Myocyte (in vitro differentiated cells): Measurements from ENCODE around the gene ITIH2. TPM values are rescaled to one million over a fixed set of nuclear protein-coding genes. Genes with fewer than 3 reads are reported as not detected.

Experiments
- DNase-seq: peaks from one replicate; pipeline ENCODE4 v3.0.0-alpha.2; 2012; ENCODE audit warnings: low read depth
- total RNA-seq: library from RNA; depleted of rRNA; stranded (reverse); fragments of >200 nt; gene quantifications from 2 replicates; pipeline ENCODE4 v1.2.3, GENCODE V29; 2014

The ITIH2 gene
- total RNA-seq, 1 donor from 2014 or later = not detected

DNA sequence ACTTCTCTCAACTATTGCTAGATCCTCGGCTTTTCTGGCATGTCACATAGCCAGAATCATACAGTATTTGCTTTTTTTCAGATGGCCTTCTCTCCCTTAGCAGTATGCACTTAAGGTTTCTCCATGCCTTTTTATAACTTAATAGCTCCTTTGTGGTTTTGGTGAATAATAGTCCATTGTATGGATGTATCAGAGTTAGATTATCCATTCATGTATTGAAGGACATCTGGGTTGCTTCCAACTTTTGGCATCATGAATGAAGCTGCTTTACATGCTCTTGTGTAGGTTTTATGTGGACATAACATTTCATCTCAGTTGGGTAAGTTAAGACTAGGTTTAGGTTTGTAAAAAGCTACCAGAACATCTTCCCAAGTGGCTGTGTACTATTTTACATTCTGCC is 89.4 kb downstream of the ITIH2 start:
- no peak for DNase-seq

DNA sequence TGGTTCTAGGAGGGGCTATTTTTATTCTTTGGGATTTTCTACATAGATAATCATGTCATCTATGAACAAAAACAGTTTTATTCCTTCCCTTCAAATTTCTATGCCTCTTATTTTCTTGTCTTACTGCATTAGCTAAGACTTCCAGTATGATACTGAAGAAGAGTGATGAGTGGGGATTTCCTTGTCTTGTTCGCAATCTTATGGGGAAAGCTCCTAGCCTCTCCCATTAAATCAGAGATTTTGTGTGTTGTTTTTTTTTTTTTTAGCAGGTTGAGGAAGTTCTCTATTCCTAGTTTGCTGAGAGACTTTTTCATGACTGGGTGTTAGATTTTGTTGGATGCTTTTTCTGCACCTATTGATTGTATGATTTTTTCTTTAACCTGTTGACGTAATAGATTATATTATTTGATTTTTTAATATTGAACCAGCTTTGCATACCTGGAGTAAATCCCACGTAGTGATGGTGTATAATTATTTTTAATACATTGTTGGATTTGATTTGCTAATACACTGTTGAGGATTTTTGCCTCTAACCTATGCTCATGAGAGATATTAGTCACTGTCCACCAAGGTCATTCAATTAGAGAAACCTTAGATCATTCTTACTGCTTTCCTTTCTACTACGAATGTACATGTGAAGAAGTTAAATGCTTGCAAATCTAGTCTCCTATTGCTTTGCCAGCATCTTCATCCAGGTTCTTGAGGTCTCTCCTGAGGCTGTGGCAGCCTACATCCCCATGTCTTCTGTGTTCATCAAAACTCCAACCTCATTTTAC is 91.3 kb downstream of the ITIH2 start:
- no peak for DNase-seq

DNA sequence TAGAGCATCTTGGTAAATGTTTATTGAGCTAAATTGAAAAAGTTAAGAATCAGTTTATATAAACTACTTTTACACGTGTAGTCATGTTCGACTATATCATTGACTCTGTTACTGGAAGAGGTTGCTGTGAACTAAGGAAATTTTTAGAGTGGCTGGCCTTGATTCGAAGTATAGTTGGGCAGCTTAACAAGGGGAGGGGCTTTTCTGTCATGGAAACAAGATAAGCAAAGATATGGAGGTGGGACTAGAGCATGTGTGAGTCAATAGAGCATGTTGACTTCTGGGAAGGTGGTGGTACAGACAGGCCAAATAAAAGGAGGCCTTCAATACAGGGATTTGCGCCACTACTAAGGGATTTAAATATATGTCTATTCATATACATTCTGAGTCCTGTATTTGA is 92.5 kb downstream of the ITIH2 start:
- peak; percentile 28 for DNase-seq

DNA sequence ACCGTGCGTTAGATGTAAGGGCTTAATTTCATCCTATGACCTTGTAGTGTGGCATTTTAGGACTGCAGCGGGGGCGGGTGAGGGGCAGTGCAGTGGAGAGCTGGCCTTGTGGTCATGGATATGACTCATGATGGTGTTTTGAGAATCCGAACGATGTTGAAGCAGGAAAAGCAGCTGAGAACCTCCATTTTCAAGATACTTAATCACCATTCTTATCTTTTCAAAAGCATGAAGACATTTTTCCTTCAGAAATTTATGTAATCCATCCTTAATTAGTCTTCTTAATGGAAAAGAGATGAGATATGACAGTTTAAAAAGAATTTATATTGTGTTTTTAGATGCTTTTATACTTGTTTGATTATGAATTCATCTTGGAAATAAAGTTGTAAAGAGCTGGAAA is 94.5 kb downstream of the ITIH2 start:
- peak; percentile 95 for DNase-seq

Other genes starting within 250 kb of the ITIH2 start
- not detected in 2 replicates for gene ITIH5, start 36.4 kb upstream of the ITIH2 start, total RNA-seq
- 8.2 and 8.6 TPM in 2 replicates for gene KIN, start 84.7 kb downstream of the ITIH2 start, total RNA-seq
- 470 and 601 TPM in 2 replicates for gene ATP5F1C, start 84.9 kb downstream of the ITIH2 start, total RNA-seq
- 3.1 and 3.4 TPM in 2 replicates for gene TAF3, start 115.2 kb downstream of the ITIH2 start, total RNA-seq